Measurements from ENCODE around the gene GRIN2A.

GRCh38 chr16:10086620-10087019 is 95.6 kb downstream of the GRIN2A start:
- TF ChIP-seq GABPA (IDR thresholded peaks at IDR 0.05; ENCODE audit: low read depth) (no peak), CTCF (IDR thresholded peaks at IDR 0.05; ENCODE audit: insufficient read depth, low read length) (no peak)

Measured in HL-60 (cell line).